Endothelial cell of umbilical vein (primary cell): ENCODE measurements around the gene BUD13. TPM values are rescaled to one million over a fixed set of nuclear protein-coding genes. Genes with fewer than 3 reads are reported as not detected.

Experiments used
- BruUV-seq: library from RNA; stranded (reverse); fragments of 400-500 nt; replicated peaks from 2 replicates; lab custom pipeline; 2021; lab: Mats Ljungman, UMichigan
- CTCF ChIA-PET: fragments of 300-600, 350-600 bp; sonication (Branson Sonifier 250); formaldehyde crosslinking; loops from one replicate; lab custom pipeline; 2021; ENCODE audit warnings: antibody characterized with exemption, inconsistent platforms; lab: Charles Lee
- POLR2A ChIA-PET: fragments of 300-600, 350-600 bp; sonication (Branson Sonifier 250); formaldehyde crosslinking; loops from one replicate; lab custom pipeline; 2021; ENCODE audit warnings: antibody characterized with exemption, inconsistent platforms; lab: Charles Lee
- DNase-seq: peaks from one replicate; pipeline ENCODE4 v3.0.0-alpha.2; 2011; ENCODE audit warnings: low read depth, low spot score
- FAIRE-seq: peaks from 2 replicates; lab custom pipeline; 2011; peaks lifted over from hg19 to GRCh38; lab: Jason Lieb, UNC
- H2AFZ ChIP-seq: 2 replicates; pipeline ENCODE4 v1.6.0; 2012; ENCODE audit warnings: low read depth, low read length, control low read depth, inconsistent platforms
- H3K27ac ChIP-seq: 2 replicates; pipeline ENCODE4 v1.5.1; 2011; ENCODE audit warnings: low read depth, mild to moderate bottlenecking, control low read depth, low read length, moderate library complexity; ENCODE audit not compliant: insufficient read depth
- H3K27me3 ChIP-seq, 2 experiments: 2 replicates each; pipeline versions ENCODE4 v1.6.0 to v1.6.1; 2011; ENCODE audit warnings: low read length in 2 of 2, mixed read lengths in 1 of 2; ENCODE audit not compliant: control insufficient read depth in 2 of 2, insufficient read depth in 2 of 2
- H3K36me3 ChIP-seq, 2 experiments: 2 replicates in 1 of 2; 3 replicates in 1 of 2; pipeline ENCODE4 v1.5.1; 2011; ENCODE audit warnings: low read length in 2 of 2, mild to moderate bottlenecking in 1 of 2, moderate library complexity in 1 of 2; ENCODE audit not compliant: control insufficient read depth in 2 of 2, insufficient read depth in 2 of 2; ENCODE audit errors: extremely low read depth in 1 of 2
- H3K4me1 ChIP-seq: 3 replicates; pipeline ENCODE4 v1.5.1; 2011; ENCODE audit warnings: mild to moderate bottlenecking, low read length; ENCODE audit not compliant: control insufficient read depth, insufficient read depth; ENCODE audit errors: extremely low read depth
- H3K4me2 ChIP-seq: 2 replicates; pipeline ENCODE4 v1.6.1; 2011; ENCODE audit warnings: low read length, control low read depth, mixed read lengths; ENCODE audit not compliant: insufficient read depth
- H3K4me3 ChIP-seq, 3 experiments: fragments of 200-600 bp in 1 of 3; sonication (generic), shearing (Covaris generic) in 1 of 3; replicated peaks in 1 of 3; 2 replicates each; pipeline ENCODE4 v1.5.1; 2011 to 2016; ENCODE audit warnings: control low read depth in 3 of 3, low read length in 3 of 3, mild to moderate bottlenecking in 2 of 3, inconsistent platforms in 1 of 3, low read depth in 1 of 3, moderate library complexity in 1 of 3; ENCODE audit not compliant: insufficient read depth in 1 of 3
- H3K79me2 ChIP-seq: 2 replicates; pipeline ENCODE4 v1.6.0; 2012; ENCODE audit warnings: low read length, inconsistent platforms; ENCODE audit not compliant: control insufficient read depth, insufficient read depth
- H3K9ac ChIP-seq: replicated peaks from 2 replicates; pipeline ENCODE3; 2011; ENCODE audit warnings: low read length, control low read depth; ENCODE audit not compliant: insufficient read depth; ENCODE audit errors: extremely low read depth
- H3K9me1 ChIP-seq: replicated peaks from 3 replicates; pipeline ENCODE4 v1.6.0; 2011; ENCODE audit warnings: mild to moderate bottlenecking, low read length; ENCODE audit not compliant: control insufficient read depth, insufficient read depth; ENCODE audit errors: extremely low read depth
- H3K9me3 ChIP-seq: replicated peaks from 2 replicates; pipeline ENCODE4 v1.5.1; 2012; ENCODE audit warnings: low read length, inconsistent platforms; ENCODE audit not compliant: control insufficient read depth, insufficient read depth
- H4K20me1 ChIP-seq: replicated peaks from 2 replicates; pipeline ENCODE3; 2011; ENCODE audit warnings: mild to moderate bottlenecking, low read length; ENCODE audit not compliant: control insufficient read depth, insufficient read depth; ENCODE audit errors: extremely low read depth
- CTCF ChIP-seq, 2 donors: IDR thresholded peaks; 1 replicate in 1 of 2; 2 replicates in 1 of 2; pipeline ENCODE4 v1.5.1; 2011; ENCODE audit warnings: low read length in 2 of 2, mild to moderate bottlenecking in 2 of 2, moderate library complexity in 2 of 2, control low read depth in 1 of 2, inconsistent platforms in 1 of 2, low read depth in 1 of 2; ENCODE audit not compliant: insufficient read depth in 1 of 2; ENCODE audit errors: extremely low read depth in 1 of 2
- EZH2 ChIP-seq: IDR thresholded peaks from 2 replicates; pipeline ENCODE4 v1.6.1; 2012; ENCODE audit warnings: borderline replicate concordance, low read depth, mild to moderate bottlenecking, moderate library complexity, low read length, inconsistent platforms; ENCODE audit not compliant: severe bottlenecking
- FOS ChIP-seq: IDR thresholded peaks from 2 replicates; pipeline ENCODE4 v1.6.1; 2011; ENCODE audit warnings: mild to moderate bottlenecking, low read length, moderate library complexity, borderline replicate concordance; ENCODE audit not compliant: insufficient read depth
- GATA2 ChIP-seq: IDR thresholded peaks from 2 replicates; pipeline ENCODE4 v1.7.0; 2011; ENCODE audit warnings: low read depth, mild to moderate bottlenecking, moderate library complexity, mixed read lengths, low read length; ENCODE audit not compliant: insufficient read length, insufficient read depth
- JUN ChIP-seq: IDR thresholded peaks from 2 replicates; pipeline ENCODE4 v1.6.1; 2011; ENCODE audit warnings: borderline replicate concordance, low read depth; ENCODE audit not compliant: insufficient read length, insufficient read depth
- MAX ChIP-seq: IDR thresholded peaks from 2 replicates; pipeline ENCODE4 v1.6.1; 2011; ENCODE audit not compliant: insufficient read depth, insufficient read length
- MYC ChIP-seq: IDR thresholded peaks from one replicate; pipeline ENCODE4 v1.6.1; 2011; ENCODE audit warnings: mild to moderate bottlenecking, low read depth, low read length
- POLR2A ChIP-seq: IDR thresholded peaks from 2 replicates; pipeline ENCODE4 v1.6.1; 2012; ENCODE audit warnings: low read depth, mild to moderate bottlenecking, control low read depth, low read length
- POLR2AphosphoS5 ChIP-seq: IDR thresholded peaks from 2 replicates; pipeline ENCODE4 v1.6.1; 2012; ENCODE audit warnings: low read depth, mild to moderate bottlenecking, control low read depth, low read length, moderate library complexity; ENCODE audit not compliant: insufficient read depth
- dilution Hi-C: fragments of 300-500 bp; cut with MboI; formaldehyde crosslinking; loops from one replicate; pipeline ENCODE4 v1.15.0; 2019; ENCODE audit warnings: low sequenced_read_pairs; ENCODE audit not compliant: extremely low pct_ligation_motif_present
- intact Hi-C: fragments of 100-400 bp; cut with micrococcal nuclease; formaldehyde crosslinking; loops from one replicate; pipeline ENCODE4 v1.10.0; 2022
- polyA plus RNA-seq, 4 experiments: library from polyadenylated mRNA; depleted of rRNA in 3 of 4; stranded (reverse) in 3 of 4; unstranded in 1 of 4; fragments of >200 nt; gene quantifications; 2 replicates each; pipeline versions ENCODE4 v1.2.1 to v1.2.3, GENCODE V29; 2011 to 2012; ENCODE audit warnings: missing spikeins in 1 of 4
- total RNA-seq: library from RNA; stranded (reverse); gene quantifications from 2 replicates; pipeline ENCODE4 v1.2.3, GENCODE V29; 2021

Gene BUD13
- total and polyA plus RNA-seq, 2 donors (not counting 3 experiments of a cell fraction or from before 2014, with no cell fraction given) = 18.8 to 21.8 TPM

- Histone ChIP-seq H3K79me2 (peaks cover 15% of the 10 kb centered on the region), H2AFZ (no peak overlapping the region), H3K36me3 (peaks cover 15 to 16% of the 10 kb centered on the region in 2 experiments), H3K9me1 (no peaks in the 10 kb centered on the region), H3K9me3 (no peaks in the 10 kb centered on the region), H3K4me3 (no peak overlapping the region), H3K4me2 (no peak overlapping the region), H3K9ac (no peak overlapping the region), H3K4me1 (peaks cover 12% of the 10 kb centered on the region), H3K27ac (no peak overlapping the region), H4K20me1 (no peaks in the 10 kb centered on the region), H3K27me3 (no peaks in the 10 kb centered on the region)
- POLR2A ChIA-PET = no interaction called here
- DNase-seq = no peak
- CTCF ChIA-PET = interaction anchor here (1.0 kb wide), 1 partner anchor 15 kb away, joined by 7 read pairs; the partner anchor contains the start of gene APOA5
- dilution Hi-C loops (no loop called here), intact Hi-C loops (no loop called here)
- no peak for FAIRE-seq
- TF ChIP-seq MYC = no peak
- TF ChIP-seq FOS = no peak
- TF ChIP-seq CTCF (IDR thresholded peaks at IDR 0.05; ENCODE audit: extremely low read depth in 1 of 2, insufficient read depth in 1 of 2, low read depth in 1 of 2, low read length in 2 of 2) = no peak
- no peak for TF ChIP-seq POLR2AphosphoS5
- no peak for TF ChIP-seq POLR2A
- TF ChIP-seq MAX = no peak
- no peak for TF ChIP-seq GATA2
- no peak for TF ChIP-seq EZH2
- no peak for TF ChIP-seq JUN
- BruUV-seq = no TSS peak
Measured at GRCh38 chr11:116775975-116776374, 3.2 kb upstream of the BUD13 start.
